ENCODE data around the gene FKBP1B.
"Not testable (repeated sequence)": the region's sequence is repeated elsewhere in the genome, so short reads cannot be mapped to it uniquely, and the experiment has no call there.

FKBP1B gene

GRCh38 chr2:24011250-24012104 is 38.1 kb upstream of the FKBP1B start:
- no peak for TF ChIP-seq PPARA (CRISPR knock-in tag; IDR thresholded peaks at IDR 0.05; ENCODE audit: borderline replicate concordance)
- TF ChIP-seq CSDC2 (CRISPR knock-in tag; IDR thresholded peaks at IDR 0.05), result no peak
- TF ChIP-seq ZNF70 (CRISPR knock-in tag; IDR thresholded peaks at IDR 0.05), result no peak
- no peak for TF ChIP-seq ZFP30 (CRISPR knock-in tag; IDR thresholded peaks at IDR 0.05)
- no peak for TF ChIP-seq GLIS3 (CRISPR knock-in tag; IDR thresholded peaks at IDR 0.05)
- no peak for ATAC-seq

DNA sequence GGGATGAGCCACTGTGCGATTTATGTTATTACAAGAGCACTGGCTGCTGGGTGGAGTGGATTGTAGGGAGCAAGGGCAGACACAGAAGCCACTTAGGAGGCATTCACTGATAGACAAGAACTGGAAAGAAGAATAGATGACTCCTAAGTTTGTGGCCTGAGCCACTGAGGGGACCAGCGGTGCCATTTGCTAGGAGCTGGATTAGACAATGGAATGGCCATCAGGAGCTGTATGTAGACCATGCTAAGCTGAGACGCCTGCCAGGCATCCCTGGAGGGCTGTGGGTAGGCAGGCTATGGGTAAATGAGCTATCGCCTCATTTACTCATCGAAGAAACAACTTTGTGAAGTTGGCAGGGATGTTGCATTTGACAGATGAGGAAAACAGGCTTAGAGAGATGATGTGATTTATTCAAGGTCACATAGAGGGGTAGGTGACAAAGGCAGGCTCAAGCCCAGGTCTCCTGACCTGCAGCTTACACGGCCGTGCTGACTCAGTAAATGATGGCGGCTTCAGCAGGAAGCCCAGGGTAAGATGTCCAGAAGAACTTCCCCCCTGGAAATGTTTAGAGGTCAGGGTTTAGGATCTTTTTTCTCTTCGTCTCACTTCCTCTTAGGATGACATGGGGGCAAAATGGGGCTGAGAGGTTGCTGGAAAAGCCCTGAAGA is 36.9 kb upstream of the FKBP1B start:
- TF ChIP-seq ZFP3 (CRISPR knock-in tag; IDR thresholded peaks at IDR 0.05) (no peak), TSHZ2 (CRISPR knock-in tag; IDR thresholded peaks at IDR 0.05) (no peak), OSR1 (CRISPR knock-in tag; IDR thresholded peaks at IDR 0.05) (no peak), ZFP30 (CRISPR knock-in tag; IDR thresholded peaks at IDR 0.05) (no peak), ZNF8 (CRISPR knock-in tag; IDR thresholded peaks at IDR 0.05) (no peak), ZNF565 (CRISPR knock-in tag; conservative IDR thresholded peaks at IDR 0.05; ENCODE audit: low read depth) (no peak), CREB5 (CRISPR knock-in tag; IDR thresholded peaks at IDR 0.05; ENCODE audit: low read depth) (no peak), ZNF70 (CRISPR knock-in tag; IDR thresholded peaks at IDR 0.05) (no peak), ISL1 (CRISPR knock-in tag; IDR thresholded peaks at IDR 0.05) (no peak)

GRCh38 chr2:24014902-24015301 is 34.6 kb upstream of the FKBP1B start:
- not testable (repeated sequence) for ATAC-seq

More for the DNA sequence above, 36.9 kb upstream of the FKBP1B start:
- no peak for ATAC-seq

DNA sequence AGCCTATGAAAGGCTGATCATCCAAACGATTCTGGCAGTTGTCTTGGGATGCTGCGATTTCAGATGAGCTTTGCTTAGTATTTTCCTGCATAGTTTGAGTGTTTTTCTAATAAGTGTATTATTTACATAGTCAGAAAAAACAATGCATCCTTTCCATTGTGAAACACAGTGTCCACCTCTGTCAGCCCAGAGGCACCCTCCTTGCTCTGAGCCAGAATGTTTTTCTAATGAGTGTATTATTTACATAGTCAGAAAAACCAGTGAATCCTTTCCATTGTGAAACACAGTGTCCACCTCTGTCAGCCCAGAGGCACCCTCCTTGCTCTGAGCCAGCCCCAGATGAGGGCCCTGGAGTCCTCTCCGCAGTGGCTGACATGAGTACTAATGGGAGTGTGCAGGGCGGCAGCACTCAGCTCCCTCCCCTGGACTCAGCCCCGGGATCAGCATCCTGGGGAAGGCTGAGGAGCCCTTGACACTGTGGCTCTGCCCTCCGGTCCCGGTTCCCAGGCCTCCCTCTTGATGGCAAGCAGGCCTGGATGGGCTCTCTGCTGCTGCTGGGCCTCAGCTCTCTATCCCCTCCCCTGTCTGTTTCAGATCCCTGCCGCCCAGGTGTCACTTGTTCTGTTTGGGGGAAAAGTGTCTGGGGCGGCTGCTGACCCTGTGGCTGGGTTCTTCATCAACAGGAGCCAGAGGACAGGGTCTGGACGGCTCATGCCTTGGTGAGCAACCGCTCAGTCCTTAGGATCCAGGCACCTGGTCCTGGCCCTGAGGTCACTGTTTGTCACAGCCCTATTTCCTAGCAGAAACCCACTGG is 33.8 kb upstream of the FKBP1B start:
- no peak for TF ChIP-seq RARB (CRISPR knock-in tag; IDR thresholded peaks at IDR 0.05)
- ATAC-seq, result peak; percentile 74

GRCh38 chr2:24016376-24016761 is 33.2 kb upstream of the FKBP1B start:
- peak; percentile 4; the same call in 1 of the 3 replicates for ATAC-seq
- TF ChIP-seq ESRRG (CRISPR knock-in tag; IDR thresholded peaks at IDR 0.05), result no peak
- TF ChIP-seq ZC3H10 (CRISPR knock-in tag; IDR thresholded peaks at IDR 0.05), result no peak
- no peak for TF ChIP-seq ZNF565 (CRISPR knock-in tag; conservative IDR thresholded peaks at IDR 0.05; ENCODE audit: low read depth)
- TF ChIP-seq CREB5 (CRISPR knock-in tag; IDR thresholded peaks at IDR 0.05; ENCODE audit: low read depth), result no peak
- TF ChIP-seq, protein P1, sequence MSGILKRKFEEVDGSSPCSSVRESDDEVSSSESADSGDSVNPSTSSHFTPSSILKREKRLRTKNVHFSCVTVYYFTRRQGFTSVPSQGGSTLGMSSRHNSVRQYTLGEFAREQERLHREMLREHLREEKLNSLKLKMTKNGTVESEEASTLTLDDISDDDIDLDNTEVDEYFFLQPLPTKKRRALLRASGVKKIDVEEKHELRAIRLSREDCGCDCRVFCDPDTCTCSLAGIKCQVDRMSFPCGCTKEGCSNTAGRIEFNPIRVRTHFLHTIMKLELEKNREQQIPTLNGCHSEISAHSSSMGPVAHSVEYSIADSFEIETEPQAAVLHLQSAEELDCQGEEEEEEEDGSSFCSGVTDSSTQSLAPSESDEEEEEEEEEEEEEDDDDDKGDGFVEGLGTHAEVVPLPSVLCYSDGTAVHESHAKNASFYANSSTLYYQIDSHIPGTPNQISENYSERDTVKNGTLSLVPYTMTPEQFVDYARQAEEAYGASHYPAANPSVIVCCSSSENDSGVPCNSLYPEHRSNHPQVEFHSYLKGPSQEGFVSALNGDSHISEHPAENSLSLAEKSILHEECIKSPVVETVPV (CRISPR knock-in tag; IDR thresholded peaks at IDR 0.05), result no peak
- no peak for TF ChIP-seq BACH2 (CRISPR knock-in tag; IDR thresholded peaks at IDR 0.05; ENCODE audit: borderline replicate concordance)
- no peak for TF ChIP-seq PPARA (CRISPR knock-in tag; IDR thresholded peaks at IDR 0.05; ENCODE audit: borderline replicate concordance)
